Activated T-helper 17 cell treated with anti-CD3 and anti-CD28 coated beads, Interleukin-2, amount 50 U/mL, for 72 hours (primary cell): ENCODE results near the gene WHAMM. TPM values are rescaled to one million over a fixed set of nuclear protein-coding genes. Genes with fewer than 3 reads are reported as not detected.

Experiments used
- ATAC-seq: fragments of 150-1000 bp; cut with Tn5 transposase; replicated peaks from 2 replicates; pipeline ENCODE4 v1.10.0; 2021; ENCODE audit warnings: mild to moderate bottlenecking, moderate library complexity
- H3K27ac Mint-ChIP-seq: one replicate; pipeline ENCODE4 v1.8.0; 2022; ENCODE audit warnings: mixed read lengths
- H3K27me3 Mint-ChIP-seq: one replicate; pipeline ENCODE4 v1.8.0; 2022; ENCODE audit warnings: mixed read lengths
- H3K36me3 Mint-ChIP-seq: one replicate; pipeline ENCODE4 v1.8.0; 2022; ENCODE audit warnings: low read depth, mild to moderate bottlenecking, mixed read lengths
- H3K4me1 Mint-ChIP-seq: one replicate; pipeline ENCODE4 v1.8.0; 2022; ENCODE audit warnings: mixed read lengths
- H3K4me3 Mint-ChIP-seq: one replicate; pipeline ENCODE4 v1.8.0; 2022; ENCODE audit warnings: mild to moderate bottlenecking, mixed read lengths
- H3K9me3 Mint-ChIP-seq: one replicate; pipeline ENCODE4 v1.8.0; 2022; ENCODE audit warnings: mixed read lengths
- total RNA-seq, 2 donors: library from RNA; stranded (reverse); gene quantifications; one replicate each; pipeline ENCODE4 v1.2.3, GENCODE V29; 2022

The WHAMM gene
- total RNA-seq, 2 donors from 2014 or later, result 3.9 to 4.3 TPM

DNA sequence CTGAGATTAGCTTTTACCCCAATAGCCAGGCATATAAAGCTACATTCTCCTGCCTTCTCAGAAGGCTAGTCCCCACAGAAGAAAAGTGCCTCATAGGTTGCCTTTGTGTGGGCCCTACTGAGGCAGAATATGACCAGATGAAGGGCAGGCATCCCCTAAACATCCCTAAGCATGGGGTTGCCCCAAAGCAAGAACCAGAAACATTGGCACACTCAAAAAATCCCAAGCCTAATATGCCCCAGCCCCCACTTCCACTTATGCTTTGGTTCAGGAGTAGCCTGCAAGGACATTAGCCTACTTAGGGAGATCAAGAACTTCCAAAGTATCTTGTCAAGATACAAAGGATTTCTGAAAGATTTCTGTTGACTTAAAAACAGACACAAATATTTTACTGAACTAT, 29.7 kb downstream of the WHAMM start:
- H3K36me3 Mint-ChIP-seq, result peaks cover 40% of the 10 kb centered on the region
- H3K9me3 Mint-ChIP-seq, result peaks cover 6% of the 10 kb centered on the region
- no peak for ATAC-seq
- H3K4me3 Mint-ChIP-seq, result no peak overlapping the region
- no peak overlapping the region for H3K27ac Mint-ChIP-seq
- H3K27me3 Mint-ChIP-seq, result no peaks in the 10 kb centered on the region
- H3K4me1 Mint-ChIP-seq, result no peaks in the 10 kb centered on the region

DNA sequence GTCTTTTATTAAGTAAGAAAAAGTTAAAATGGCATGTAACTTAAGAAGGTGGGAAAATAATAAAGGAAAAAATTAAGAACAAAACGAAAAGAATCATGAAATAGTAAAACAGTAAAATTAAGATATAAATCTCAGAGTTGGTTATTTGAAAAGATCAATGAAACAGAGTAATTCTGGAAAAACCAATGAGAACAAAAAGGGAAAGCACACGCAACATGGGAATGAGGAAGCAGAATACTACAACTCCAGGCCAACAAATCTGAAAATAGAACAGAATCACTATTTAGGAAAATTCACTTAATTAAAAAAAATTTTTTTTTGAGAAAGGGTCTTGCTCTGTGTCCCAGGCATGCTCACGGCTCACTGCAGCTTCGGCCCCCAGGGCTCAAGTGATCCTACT, 30.7 kb downstream of the WHAMM start:
- Mint-ChIP-seq H3K4me3 (no peak overlapping the region), H3K36me3 (peaks cover 30% of the 10 kb centered on the region), H3K27ac (no peak overlapping the region), H3K4me1 (peaks cover 4% of the 10 kb centered on the region), H3K9me3 (peaks cover 6% of the 10 kb centered on the region), H3K27me3 (no peaks in the 10 kb centered on the region)
- no peak for ATAC-seq

DNA sequence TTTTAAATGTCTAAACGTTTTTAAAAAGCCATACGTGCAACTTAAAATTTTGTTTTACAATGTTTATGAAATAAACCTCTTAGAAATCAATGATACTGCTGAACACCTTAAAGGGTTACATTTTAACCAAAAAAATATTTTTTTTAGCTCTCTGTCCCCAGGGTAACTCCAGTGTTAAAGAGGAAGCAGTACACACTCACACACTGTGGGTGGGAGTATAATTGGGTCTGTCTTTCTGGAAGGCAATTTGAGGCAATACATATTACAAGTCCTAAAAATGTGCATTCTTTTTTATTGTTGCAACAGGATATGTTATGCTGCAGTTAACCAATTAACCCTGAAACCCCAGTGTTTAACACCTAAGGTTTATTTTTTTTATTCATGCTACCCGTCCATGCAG, 34.1 kb downstream of the WHAMM start:
- H3K27ac Mint-ChIP-seq, result no peak overlapping the region

DNA sequence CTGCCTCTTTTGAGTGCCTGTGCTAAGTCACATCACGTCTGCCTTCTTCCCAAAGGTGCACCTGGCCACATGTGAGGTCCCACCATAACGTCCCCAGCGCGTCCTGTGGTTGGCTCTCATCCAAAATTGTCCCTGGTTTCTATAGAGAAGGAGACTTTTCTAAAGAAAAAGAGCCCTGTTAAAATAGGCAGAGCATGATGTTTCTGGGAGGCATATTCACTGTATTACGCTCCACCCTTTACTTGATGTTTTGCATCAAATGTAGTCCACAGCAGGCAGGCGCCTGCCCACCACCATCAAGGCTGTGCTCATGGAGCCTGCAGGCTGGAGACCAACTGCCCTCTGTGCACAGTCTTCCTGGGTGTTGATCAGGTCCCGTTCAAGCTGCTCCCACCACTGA, 36.3 kb downstream of the WHAMM start:
- no peaks in the 10 kb centered on the region for H3K36me3 Mint-ChIP-seq

More for the DNA sequence above, 34.1 kb downstream of the WHAMM start:
- ATAC-seq, result no peak
- Mint-ChIP-seq H3K36me3 (no peaks in the 10 kb centered on the region), H3K4me3 (no peak overlapping the region), H3K9me3 (no peaks in the 10 kb centered on the region), H3K4me1 (peaks cover 5% of the 10 kb centered on the region), H3K27me3 (no peaks in the 10 kb centered on the region)

DNA sequence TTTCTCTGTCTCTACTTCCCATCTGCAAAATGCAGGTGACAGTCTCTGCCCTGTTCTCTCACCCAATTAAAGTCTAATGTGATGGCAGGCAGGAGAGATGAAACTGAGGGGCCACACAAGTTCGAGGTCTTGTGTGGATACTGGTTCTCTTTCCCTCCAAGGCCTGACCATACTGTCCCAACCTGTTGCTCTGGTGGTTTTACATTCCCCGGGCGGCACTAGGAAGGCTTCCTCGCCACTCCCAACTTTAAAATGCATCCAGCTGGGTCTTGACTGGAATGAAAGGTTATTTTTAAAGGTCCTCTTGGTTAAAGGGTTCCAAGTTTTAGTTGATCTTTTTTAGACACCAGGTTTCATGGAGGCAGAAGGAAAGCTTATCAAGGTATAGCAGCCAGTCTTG, 37.2 kb downstream of the WHAMM start:
- no peak overlapping the region for H3K27ac Mint-ChIP-seq
- no peaks in the 10 kb centered on the region for H3K36me3 Mint-ChIP-seq
- no peaks in the 10 kb centered on the region for H3K27me3 Mint-ChIP-seq
- H3K4me1 Mint-ChIP-seq, result peaks cover 5% of the 10 kb centered on the region
- H3K4me3 Mint-ChIP-seq, result no peak overlapping the region
- H3K9me3 Mint-ChIP-seq, result no peaks in the 10 kb centered on the region
- no peak for ATAC-seq

More for the DNA sequence above, 36.3 kb downstream of the WHAMM start:
- H3K4me3 Mint-ChIP-seq, result no peak overlapping the region
- H3K27me3 Mint-ChIP-seq, result no peaks in the 10 kb centered on the region
- no peaks in the 10 kb centered on the region for H3K9me3 Mint-ChIP-seq
- no peak overlapping the region for H3K27ac Mint-ChIP-seq
- ATAC-seq, result no peak
- peaks cover 5% of the 10 kb centered on the region for H3K4me1 Mint-ChIP-seq

DNA sequence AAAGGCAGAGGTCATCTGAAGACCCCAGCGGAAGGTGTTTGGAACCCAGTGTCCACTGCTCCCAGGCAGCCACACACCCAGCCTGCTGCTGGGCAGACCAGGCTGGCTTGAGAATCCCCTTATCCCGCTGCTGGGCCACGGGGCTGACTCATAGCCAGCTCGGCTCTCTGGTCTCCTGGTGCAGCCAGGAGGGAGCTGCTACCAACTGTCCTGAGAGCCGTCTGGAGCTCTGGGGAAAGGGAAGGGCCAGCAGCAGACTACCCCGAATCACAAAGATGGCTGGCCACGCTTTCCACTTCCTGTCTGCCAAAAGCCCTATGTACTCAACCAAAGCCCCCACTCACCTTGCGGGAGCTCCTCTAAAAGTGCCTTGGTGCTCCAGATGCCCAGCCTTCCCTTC, 38.3 kb downstream of the WHAMM start:
- H3K36me3 Mint-ChIP-seq, result no peaks in the 10 kb centered on the region
- no peaks in the 10 kb centered on the region for H3K9me3 Mint-ChIP-seq
- ATAC-seq, result no peak
- H3K4me1 Mint-ChIP-seq, result peaks cover 5% of the 10 kb centered on the region
- no peaks in the 10 kb centered on the region for H3K27me3 Mint-ChIP-seq
- H3K27ac Mint-ChIP-seq, result no peak overlapping the region
- no peak overlapping the region for H3K4me3 Mint-ChIP-seq

DNA sequence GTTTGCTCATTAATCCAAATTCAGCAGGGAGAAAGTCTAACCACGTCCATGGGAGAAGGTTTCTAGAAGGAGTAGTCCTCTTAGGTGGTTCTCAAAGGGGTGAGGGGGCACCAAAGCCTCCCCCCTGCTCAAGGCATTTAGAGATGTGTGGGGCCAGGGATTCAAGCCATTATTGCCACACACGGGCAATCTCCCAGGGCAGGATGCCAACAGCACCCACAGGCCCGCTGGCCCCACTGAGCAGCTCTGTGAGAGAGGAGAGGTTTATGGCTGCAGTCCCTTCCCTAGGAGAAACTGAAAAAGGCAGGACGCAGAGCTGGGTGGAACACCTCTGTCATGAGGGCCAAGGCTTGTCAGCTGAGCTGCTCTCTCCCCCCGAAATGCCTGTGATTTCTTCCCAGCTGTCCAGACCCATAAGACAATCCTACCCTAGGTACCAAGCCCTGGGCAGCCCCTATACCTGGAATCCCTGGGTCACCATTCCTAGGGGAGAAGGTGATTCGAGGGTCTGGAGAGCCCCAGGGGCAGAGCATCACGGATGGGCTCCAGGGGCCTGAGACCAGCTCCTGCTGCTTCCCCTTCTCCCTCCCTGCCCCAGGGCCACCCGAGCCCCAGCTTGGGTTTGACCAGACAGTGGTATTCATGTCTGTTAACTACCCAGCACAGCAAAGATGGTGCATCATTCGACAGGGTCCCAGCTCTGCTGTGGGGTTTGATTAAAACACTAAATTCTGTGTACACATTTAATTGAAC, 39.0 kb downstream of the WHAMM start:
- H3K27ac Mint-ChIP-seq, result no peak overlapping the region
- H3K27me3 Mint-ChIP-seq, result no peaks in the 10 kb centered on the region
- no peak for ATAC-seq
- H3K36me3 Mint-ChIP-seq, result no peaks in the 10 kb centered on the region
- H3K4me3 Mint-ChIP-seq, result no peak overlapping the region
- no peaks in the 10 kb centered on the region for H3K9me3 Mint-ChIP-seq
- H3K4me1 Mint-ChIP-seq, result peaks cover 5% of the 10 kb centered on the region

DNA sequence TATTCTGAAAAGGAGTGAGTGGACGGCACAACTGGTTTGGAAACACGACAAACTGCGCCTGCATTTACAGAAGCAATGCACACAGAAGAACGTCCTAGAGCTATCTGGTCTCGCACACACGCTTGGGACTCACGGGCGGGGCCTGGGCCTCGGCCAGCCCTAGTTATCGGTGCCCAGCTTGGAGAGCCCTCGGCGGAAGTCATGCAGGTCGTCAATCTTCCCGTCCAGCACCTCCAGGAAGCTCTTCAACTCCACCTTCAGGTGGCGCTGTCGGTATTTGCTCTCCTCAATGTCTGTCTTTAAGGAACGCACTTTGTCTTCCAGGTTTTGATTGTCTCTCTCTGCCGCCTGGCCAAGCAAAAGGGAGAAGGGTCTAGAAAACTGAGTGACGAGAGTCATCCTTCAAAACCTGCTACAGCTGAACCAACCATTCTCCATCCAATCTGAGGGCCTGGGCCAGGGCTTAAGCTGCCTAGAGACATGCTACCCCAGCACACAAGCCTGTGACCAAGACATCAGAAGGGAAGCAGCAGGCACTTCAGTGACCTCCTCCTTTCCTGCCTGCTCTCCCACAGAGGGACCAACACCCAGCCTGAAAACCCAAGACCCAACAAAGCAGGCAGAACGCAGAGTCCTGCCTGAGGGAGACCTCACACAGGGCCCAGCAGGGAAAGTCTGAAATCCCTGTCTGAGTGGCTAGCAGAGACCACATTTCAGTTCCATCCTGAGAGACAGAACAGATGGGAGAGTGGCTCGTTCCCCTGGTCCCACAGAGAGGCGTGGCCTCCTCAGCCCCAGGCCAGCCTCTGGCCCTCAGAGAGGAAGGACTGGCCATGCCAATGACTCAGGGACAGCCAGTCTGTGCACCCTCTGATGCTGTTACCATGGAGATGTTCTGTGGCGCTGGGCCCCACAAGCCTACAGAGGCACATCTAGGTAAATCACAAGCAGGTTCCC, 40.4 kb downstream of the WHAMM start:
- H3K27me3 Mint-ChIP-seq, result no peaks in the 10 kb centered on the region
- ATAC-seq, result peak; percentile 70
- peaks cover 4% of the 10 kb centered on the region for H3K4me1 Mint-ChIP-seq
- H3K4me3 Mint-ChIP-seq, result no peak overlapping the region
- H3K9me3 Mint-ChIP-seq, result no peaks in the 10 kb centered on the region
- H3K36me3 Mint-ChIP-seq, result no peaks in the 10 kb centered on the region
- no peak overlapping the region for H3K27ac Mint-ChIP-seq

DNA sequence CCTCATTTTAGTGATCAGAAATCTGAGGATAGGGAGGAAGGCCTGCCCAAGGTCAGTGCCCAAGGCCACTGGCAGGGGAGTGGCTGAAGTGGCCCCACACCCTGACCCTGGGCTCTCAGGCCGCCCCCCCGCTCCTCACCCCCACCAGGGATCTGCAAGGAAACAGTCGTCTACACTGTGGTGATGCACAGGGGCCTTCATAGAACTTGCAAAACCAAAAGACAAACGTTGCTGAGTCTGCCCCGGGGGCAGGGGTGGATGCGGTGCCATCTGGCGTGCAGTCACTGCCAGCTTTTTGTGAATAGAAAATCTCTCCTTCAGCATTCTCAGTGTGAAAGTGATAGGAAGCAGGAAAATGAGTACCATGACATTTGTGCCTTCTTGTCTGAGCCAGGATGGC, 41.3 kb downstream of the WHAMM start:
- Mint-ChIP-seq H3K27me3 (no peaks in the 10 kb centered on the region), H3K4me1 (no peaks in the 10 kb centered on the region), H3K27ac (no peak overlapping the region), H3K36me3 (no peaks in the 10 kb centered on the region), H3K9me3 (no peaks in the 10 kb centered on the region), H3K4me3 (no peak overlapping the region)
- ATAC-seq, result no peak

DNA sequence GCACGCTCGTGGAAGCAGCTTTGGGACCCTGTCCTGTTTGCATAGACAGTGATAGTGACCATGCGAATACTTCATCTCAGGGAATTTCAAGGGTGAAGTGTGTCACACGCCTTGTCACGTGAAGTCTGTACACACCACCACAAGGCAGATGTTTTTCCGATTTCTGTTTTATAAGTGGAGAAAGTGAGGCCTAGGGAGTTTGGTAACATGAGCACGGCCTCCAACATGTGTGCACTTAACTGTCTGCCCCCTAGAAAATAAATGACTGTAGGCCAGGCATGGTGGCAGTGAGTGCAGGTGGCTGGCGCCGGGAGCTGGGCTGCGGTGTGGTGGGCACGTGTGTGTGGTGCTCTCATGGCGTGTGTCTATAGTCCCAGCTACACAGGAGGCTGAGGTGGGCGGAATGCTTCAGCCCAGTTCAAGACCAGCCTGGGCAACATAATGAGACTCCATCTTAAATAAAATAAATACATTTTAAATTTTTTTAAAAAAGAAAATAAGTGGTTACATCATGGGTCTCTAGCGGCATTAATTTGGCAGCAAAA, 42.0 kb downstream of the WHAMM start:
- ATAC-seq, result no peak
- Mint-ChIP-seq H3K36me3 (no peaks in the 10 kb centered on the region), H3K9me3 (no peaks in the 10 kb centered on the region), H3K27ac (no peak overlapping the region), H3K4me1 (no peaks in the 10 kb centered on the region), H3K27me3 (no peaks in the 10 kb centered on the region), H3K4me3 (no peak overlapping the region)

DNA sequence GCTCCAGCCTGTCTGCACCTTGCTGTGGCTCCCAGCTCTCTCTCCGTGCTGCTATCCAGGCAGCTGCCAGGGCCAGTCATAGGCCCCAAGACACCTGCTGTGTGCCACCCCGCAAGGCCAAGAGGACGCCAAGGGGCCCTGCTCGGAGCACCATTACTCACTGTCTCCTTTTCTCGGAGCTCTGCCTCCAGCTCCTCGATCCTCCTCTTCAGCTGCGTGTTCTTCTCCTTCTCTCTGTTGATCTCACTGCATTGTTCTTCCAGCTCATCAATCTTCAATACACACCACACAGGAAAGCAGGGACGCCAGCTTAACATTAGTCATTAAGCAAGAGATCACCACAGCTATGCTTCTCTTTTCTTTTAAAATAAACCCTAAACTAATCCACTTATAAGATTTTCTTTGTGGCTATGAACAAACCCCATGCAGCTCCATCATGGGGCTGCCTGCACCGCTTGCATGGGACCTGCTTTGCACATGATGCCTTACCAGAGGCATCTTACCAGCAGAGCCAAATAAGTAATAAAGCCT, 42.6 kb downstream of the WHAMM start:
- ATAC-seq, result no peak
- H3K27me3 Mint-ChIP-seq, result no peaks in the 10 kb centered on the region
- no peaks in the 10 kb centered on the region for H3K9me3 Mint-ChIP-seq
- H3K4me3 Mint-ChIP-seq, result no peak overlapping the region
- H3K36me3 Mint-ChIP-seq, result no peaks in the 10 kb centered on the region
- no peaks in the 10 kb centered on the region for H3K4me1 Mint-ChIP-seq
- no peak overlapping the region for H3K27ac Mint-ChIP-seq

DNA sequence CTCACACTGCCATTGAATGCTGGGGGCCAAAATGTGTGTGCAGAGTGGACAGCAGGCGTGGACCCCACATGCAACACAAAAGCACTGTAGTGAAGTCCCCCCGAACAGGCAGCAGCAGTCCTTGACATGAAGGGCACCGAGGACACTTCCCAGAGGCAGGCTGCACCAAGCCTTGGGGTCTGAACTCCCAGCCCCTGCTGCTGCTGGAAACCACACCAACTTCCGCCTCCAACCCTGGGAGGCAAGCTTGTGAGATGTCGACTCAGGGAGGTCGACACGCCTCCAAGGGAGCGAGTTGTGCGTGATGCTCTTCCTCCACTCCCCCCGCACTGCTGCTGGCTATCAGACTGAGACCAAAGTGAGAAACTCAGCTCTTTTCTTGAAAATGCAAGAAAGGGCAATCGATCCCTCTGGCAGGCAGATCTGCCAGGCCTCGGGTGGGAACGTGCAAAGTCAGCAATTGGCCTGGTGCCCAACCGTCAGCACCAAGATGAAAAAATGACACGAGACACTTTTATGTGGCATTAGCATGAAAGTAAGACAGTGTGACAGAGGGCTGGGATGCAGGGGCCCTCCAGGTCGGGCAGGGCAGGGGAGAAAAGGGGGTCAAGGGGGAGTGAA, 43.6 kb downstream of the WHAMM start:
- no peak for ATAC-seq
- Mint-ChIP-seq H3K27me3 (no peaks in the 10 kb centered on the region), H3K36me3 (no peaks in the 10 kb centered on the region), H3K9me3 (no peaks in the 10 kb centered on the region), H3K27ac (no peak overlapping the region), H3K4me1 (no peaks in the 10 kb centered on the region), H3K4me3 (no peak overlapping the region)

DNA sequence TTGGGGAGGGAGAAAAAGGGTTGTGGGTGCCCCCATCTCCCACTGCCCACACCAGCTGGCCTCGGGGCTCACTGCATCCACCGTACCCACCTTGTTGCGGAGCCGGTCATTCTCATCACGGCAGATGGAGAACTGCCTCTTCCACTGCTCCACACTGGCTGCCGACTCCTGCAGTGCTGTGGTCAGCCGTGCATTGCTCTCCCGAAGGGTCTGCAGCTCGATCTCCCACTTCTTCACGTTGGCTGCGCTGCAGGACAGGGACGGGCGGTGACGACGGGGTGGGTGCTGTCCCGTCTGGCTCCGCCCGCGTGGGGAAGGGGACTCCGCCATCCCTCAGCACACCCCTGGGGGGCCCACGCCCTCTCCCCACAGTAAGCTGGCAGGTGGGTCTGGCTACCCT, 45.1 kb downstream of the WHAMM start:
- H3K9me3 Mint-ChIP-seq, result no peaks in the 10 kb centered on the region
- no peaks in the 10 kb centered on the region for H3K27me3 Mint-ChIP-seq
- no peaks in the 10 kb centered on the region for H3K4me1 Mint-ChIP-seq
- ATAC-seq, result no peak
- no peaks in the 10 kb centered on the region for H3K36me3 Mint-ChIP-seq
- no peak overlapping the region for H3K4me3 Mint-ChIP-seq
- H3K27ac Mint-ChIP-seq, result no peak overlapping the region
